B cell (primary cell): ENCODE results near the gene CD6. TPM values are rescaled to one million over a fixed set of nuclear protein-coding genes. Genes with fewer than 3 reads are reported as not detected.
A peak's percentile ranks its signal among the peaks of the same experiment; 100 is the strongest.

ENCODE experiments used
- ATAC-seq: fragments of 200-7000 bp; cut with Tn5 transposase; one replicate; pipeline ENCODE4 v1.10.0; 2021; ENCODE audit warnings: low read depth, mild to moderate bottlenecking, moderate number of reproducible peaks, moderate library complexity
- CTCF ChIA-PET: fragments of 350-600 bp; sonication (Branson Sonifier 250); formaldehyde crosslinking; loops from one replicate; lab custom pipeline; 2021; ENCODE audit warnings: antibody characterized with exemption, inconsistent platforms; lab: Charles Lee
- POLR2A ChIA-PET: fragments of 350-600 bp; sonication (Branson Sonifier 250); formaldehyde crosslinking; loops from one replicate; lab custom pipeline; 2021; ENCODE audit warnings: antibody characterized with exemption; lab: Charles Lee
- DNase-seq: peaks from one replicate; pipeline ENCODE4 v3.0.0; 2013
- H2AFZ ChIP-seq: 2 replicates; pipeline ENCODE4 v1.6.1; 2012; ENCODE audit warnings: mild to moderate bottlenecking, low read depth, low read length; ENCODE audit not compliant: insufficient read depth, poor library complexity, severe bottlenecking
- H3K27ac ChIP-seq, 2 donors: 1 replicate in 1 of 2; 2 replicates in 1 of 2; pipeline ENCODE4 v1.5.1; 2012 to 2013; ENCODE audit warnings: low read length in 2 of 2, mild to moderate bottlenecking in 2 of 2, moderate library complexity in 1 of 2
- H3K27me3 ChIP-seq, 4 experiments: fragments of 200-600 bp in 1 of 4; sonication (generic) in 1 of 4; replicated peaks in 1 of 4; 1 replicate in 2 of 4; 2 replicates in 2 of 4; pipeline versions ENCODE4 v1.6.1 to v1.7.0; 2013 to 2016; ENCODE audit warnings: low read length in 3 of 4, mild to moderate bottlenecking in 2 of 4, mixed read lengths in 1 of 4, moderate library complexity in 1 of 4; ENCODE audit not compliant: insufficient read depth in 4 of 4, control insufficient read depth in 3 of 4; ENCODE audit errors: control extremely low read depth in 1 of 4
- H3K36me3 ChIP-seq, 2 experiments: replicated peaks in 1 of 2; 1 replicate in 1 of 2; 2 replicates in 1 of 2; pipeline versions ENCODE4 v1.6.1 to v1.7.1; 2013; ENCODE audit warnings: low read length in 1 of 2; ENCODE audit not compliant: insufficient read depth in 2 of 2, control insufficient read depth in 1 of 2; ENCODE audit errors: control extremely low read depth in 1 of 2, extremely low read depth in 1 of 2
- H3K4me1 ChIP-seq, 2 donors: fragments of 200-600 bp in 1 of 2; sonication (generic) in 1 of 2; 1 replicate in 1 of 2; 2 replicates in 1 of 2; pipeline versions ENCODE4 v1.5.1 to v1.6.1; 2013 to 2017; ENCODE audit warnings: low read length in 2 of 2; ENCODE audit not compliant: control insufficient read depth in 2 of 2, insufficient read depth in 2 of 2
- H3K4me2 ChIP-seq: replicated peaks from 2 replicates; pipeline ENCODE3; 2012; ENCODE audit warnings: mild to moderate bottlenecking, low read depth, low read length; ENCODE audit not compliant: poor library complexity, severe bottlenecking
- H3K4me3 ChIP-seq, 5 experiments: fragments of 200-600 bp in 1 of 5; sonication (generic) in 1 of 5; 1 replicate in 3 of 5; 2 replicates in 2 of 5; pipeline versions ENCODE4 v1.5.1 to v1.7.0; 2011 to 2016; ENCODE audit warnings: low read length in 4 of 5, mild to moderate bottlenecking in 4 of 5, low read depth in 2 of 5, control low read depth in 1 of 5, moderate library complexity in 1 of 5; ENCODE audit not compliant: insufficient read depth in 1 of 5; ENCODE audit errors: control extremely low read depth in 1 of 5, extremely low read depth in 1 of 5
- H3K79me2 ChIP-seq: fragments of 200-600 bp; sonication (generic); one replicate; pipeline ENCODE4 v1.6.0; 2016; ENCODE audit warnings: low read length; ENCODE audit not compliant: control insufficient read depth, insufficient read depth
- H3K9ac ChIP-seq: fragments of 200-600 bp; sonication (generic); 2 replicates; pipeline ENCODE4 v1.6.1; 2017; ENCODE audit warnings: mild to moderate bottlenecking, low read length, moderate library complexity
- H3K9me3 ChIP-seq, 3 donors: one replicate each; pipeline versions ENCODE4 v1.6.1 to v1.7.1; 2013; ENCODE audit warnings: low read length in 2 of 3; ENCODE audit not compliant: control insufficient read depth in 2 of 3, insufficient read depth in 1 of 3; ENCODE audit errors: control extremely low read depth in 1 of 3
- H4K20me1 ChIP-seq: 2 replicates; pipeline ENCODE4 v1.6.0; 2012; ENCODE audit warnings: mild to moderate bottlenecking, low read length; ENCODE audit not compliant: insufficient read depth, control insufficient read depth, poor library complexity, severe bottlenecking
- H3K27ac Mint-ChIP-seq: one replicate; pipeline ENCODE4 v1.8.0; 2021; ENCODE audit warnings: mixed read lengths
- H3K27me3 Mint-ChIP-seq: one replicate; pipeline ENCODE4 v1.8.0; 2021; ENCODE audit warnings: mixed read lengths
- H3K4me1 Mint-ChIP-seq: one replicate; pipeline ENCODE4 v1.8.0; 2021; ENCODE audit warnings: mixed read lengths
- H3K4me3 Mint-ChIP-seq: one replicate; pipeline ENCODE4 v1.8.0; 2021; ENCODE audit warnings: mixed read lengths
- H3K9me3 Mint-ChIP-seq: one replicate; pipeline ENCODE4 v1.8.0; 2022; ENCODE audit warnings: mixed read lengths; ENCODE audit not compliant: insufficient read depth
- CTCF ChIP-seq: fragments of 200-600 bp; IDR thresholded peaks from one replicate; pipeline ENCODE4 v1.8.0; 2022; ENCODE audit warnings: antibody characterized with exemption, mild to moderate bottlenecking
- EZH2 ChIP-seq: IDR thresholded peaks from 2 replicates; pipeline ENCODE4 v1.6.1; 2012; ENCODE audit warnings: borderline replicate concordance, low read depth, mild to moderate bottlenecking, moderate library complexity, low read length; ENCODE audit not compliant: insufficient read depth, poor library complexity, severe bottlenecking
- WGBS: methylation state at CpG from one replicate; pipeline ENCODE4 v1.1.5; 2013; ENCODE audit warnings: missing lambda C conversion rate; ENCODE audit not compliant: insufficient coverage; 5-methylcytosine and 5-hydroxymethylcytosine counted together
- intact Hi-C: fragments of 100-400 bp; cut with micrococcal nuclease; formaldehyde crosslinking; loops from one replicate; pipeline ENCODE4 v1.10.0; 2022
- polyA plus RNA-seq: library from polyadenylated mRNA; depleted of rRNA; stranded (reverse); fragments of >200 nt; gene quantifications from 2 replicates; pipeline ENCODE4 v1.2.3, GENCODE V29; 2012
- total RNA-seq, 2 donors: library from RNA; stranded (reverse); fragments of 120-200 nt in 1 of 2; gene quantifications; 1 replicate in 1 of 2; 2 replicates in 1 of 2; pipeline versions ENCODE4 v1.2.3 to v1.2.4, GENCODE V29; 2013 to 2022

CD6 gene
- total and polyA plus RNA-seq, 2 donors (not counting 1 experiment from before 2014, with no cell fraction given), result 9.3 to 13.6 TPM

- ChIA-PET CTCF (interaction anchor here (0.6 to 1.6 kb wide), 4 partner anchors 22 to 161 kb away, joined by 3 to 10 read pairs (median 3); no protein-coding TSS in a partner anchor), POLR2A (interaction anchor here (0.6 kb wide), 1 partner anchor 82 kb away, joined by 5 read pairs; no protein-coding TSS in a partner anchor)
- ATAC-seq (no peak), DNase-seq (no peak)
- WGBS, result 100% methylated on average over 2 of the region's 5 CpGs
- peak overlapping the region; percentile 53 for H3K4me3 Mint-ChIP-seq
- TF ChIP-seq EZH2, result no peak
- no peak for TF ChIP-seq CTCF
- Histone ChIP-seq H4K20me1 (peaks cover 63% of the 10 kb centered on the region), H3K36me3 (peaks cover 7 to 43% of the 10 kb centered on the region in 2 experiments), H3K4me1 (peaks cover 36 to 41% of the 10 kb centered on the region in 2 donors), H2AFZ (no peak overlapping the region), H3K4me2 (peak overlapping the region; percentile 40), H3K79me2 (peaks cover 82% of the 10 kb centered on the region), H3K27ac (peak overlapping the region in 1 of 2 donors; percentile 64), H3K9ac (no peak overlapping the region), H3K9me3 (no peaks in the 10 kb centered on the region), H3K27me3 (no peaks in the 10 kb centered on the region), H3K4me3 (no peak overlapping the region)
- H3K27me3 Mint-ChIP-seq, result no peaks in the 10 kb centered on the region
- H3K9me3 Mint-ChIP-seq, result no peaks in the 10 kb centered on the region
- H3K27ac Mint-ChIP-seq, result peak overlapping the region; percentile 51
- intact Hi-C loops, result no loop called here
- H3K4me1 Mint-ChIP-seq, result peaks cover 65% of the 10 kb centered on the region
Measured at GRCh38 chr11:60948250-60948649, 23.2 kb upstream of the CD6 start.

- H2AFZ ChIP-seq, result no peak overlapping the region
- H3K4me2 ChIP-seq, result peak overlapping the region; percentile 100
- H3K27ac ChIP-seq, result peak overlapping the region in 1 of 2 donors; percentile 98
- no peak for ATAC-seq
- peaks cover 71% of the 10 kb centered on the region for H3K79me2 ChIP-seq
- TF ChIP-seq EZH2 (no peak), CTCF (no peak)
- peak overlapping the region; percentile 90 for H3K4me3 Mint-ChIP-seq
- H3K9me3 ChIP-seq, result no peaks in the 10 kb centered on the region
- DNase-seq, result peak; percentile 20
- H3K9me3 Mint-ChIP-seq, result no peaks in the 10 kb centered on the region
- POLR2A ChIA-PET, result interaction anchor here (0.9 to 3.6 kb wide), 4 partner anchors 18 to 211 kb away, joined by 3 to 26 read pairs (median 4); partner anchors contain the start of genes PRPF19 and TMEM109
- peak overlapping the region; percentile 12 to 99 (median 81) for H3K4me3 ChIP-seq
- CTCF ChIA-PET, result interaction anchor here (1.0 to 1.4 kb wide), 8 partner anchors 9 to 237 kb away, joined by 3 to 12 read pairs (median 5); no protein-coding TSS in a partner anchor
- H3K27me3 Mint-ChIP-seq, result no peaks in the 10 kb centered on the region
- H3K36me3 ChIP-seq, result peaks cover 4 to 29% of the 10 kb centered on the region in 2 experiments
- H3K27ac Mint-ChIP-seq, result peak overlapping the region; percentile 91
- peaks cover 64% of the 10 kb centered on the region for H3K4me1 Mint-ChIP-seq
- H3K27me3 ChIP-seq, result no peaks in the 10 kb centered on the region
- H3K4me1 ChIP-seq, result peaks cover 48 to 55% of the 10 kb centered on the region in 2 donors
- peak overlapping the region; percentile 88 for H3K9ac ChIP-seq
- intact Hi-C loops, result loop anchor here (5.0 kb wide), 1 partner anchor 108 kb away; the partner anchor contains the start of gene CCDC86
- H4K20me1 ChIP-seq, result peaks cover 46% of the 10 kb centered on the region
- WGBS, result 61% methylated on average over 3 of the region's 6 CpGs
Measured at GRCh38 chr11:60950024-60950423, 21.5 kb upstream of the CD6 start.
